ENCODE results near the gene TIGD3.

TIGD3 gene

GRCh38 chr11:65376138-65376713 is 21.7 kb downstream of the TIGD3 start:
- Mint-ChIP-seq H3K27ac (no peak overlapping the region), H3K9me3 (no peaks in the 10 kb centered on the region), H3K36me3 (no peaks in the 10 kb centered on the region), H3K4me1 (peaks cover 5% of the 10 kb centered on the region), H3K4me3 (no peak overlapping the region)
- no peak for DNase-seq (ENCODE audit: low spot score in 2 of 2)
- ATAC-seq: no peak

GRCh38 chr11:65377036-65377435 is 22.5 kb downstream of the TIGD3 start:
- ATAC-seq: no peak
- Mint-ChIP-seq H3K9me3 (no peaks in the 10 kb centered on the region), H3K4me3 (no peak overlapping the region), H3K27ac (peak overlapping the region; percentile 77), H3K4me1 (peaks cover 12% of the 10 kb centered on the region), H3K36me3 (peaks cover 2% of the 10 kb centered on the region)
- no peak for DNase-seq (ENCODE audit: low spot score in 2 of 2)

- H3K36me3 Mint-ChIP-seq: peaks cover 10% of the 10 kb centered on the region
- no peak overlapping the region for H3K4me3 Mint-ChIP-seq
- no peak for ATAC-seq
- peak overlapping the region; percentile 77 for H3K27ac Mint-ChIP-seq
- no peak for DNase-seq (ENCODE audit: low spot score in 2 of 2)
- peaks cover 20% of the 10 kb centered on the region for H3K4me1 Mint-ChIP-seq
- H3K9me3 Mint-ChIP-seq: no peaks in the 10 kb centered on the region
Measured at GRCh38 chr11:65377777-65378176, 23.2 kb downstream of the TIGD3 start.

- Mint-ChIP-seq H3K9me3 (no peaks in the 10 kb centered on the region), H3K4me3 (no peak overlapping the region), H3K36me3 (peaks cover 15% of the 10 kb centered on the region), H3K4me1 (peaks cover 26% of the 10 kb centered on the region), H3K27ac (peak overlapping the region; percentile 77)
- ATAC-seq (no peak), DNase-seq (ENCODE audit: low spot score in 2 of 2) (no peak)
Measured at GRCh38 chr11:65378208-65378927, 23.8 kb downstream of the TIGD3 start.

- no peak overlapping the region for H3K4me3 Mint-ChIP-seq
- peaks cover 33% of the 10 kb centered on the region for H3K4me1 Mint-ChIP-seq
- H3K27ac Mint-ChIP-seq: peak overlapping the region; percentile 58
Measured at GRCh38 chr11:65378928-65379638, 24.5 kb downstream of the TIGD3 start.

GRCh38 chr11:65379698-65380459 is 25.3 kb downstream of the TIGD3 start:
- H3K9me3 Mint-ChIP-seq: no peaks in the 10 kb centered on the region
- peaks cover 17% of the 10 kb centered on the region for H3K36me3 Mint-ChIP-seq
- peak overlapping the region; percentile 95 for H3K27ac Mint-ChIP-seq
- ATAC-seq (no peak), DNase-seq (ENCODE audit: low spot score in 2 of 2) (no peak)
- H3K4me3 Mint-ChIP-seq: peak overlapping the region; percentile 92
- peaks cover 41% of the 10 kb centered on the region for H3K4me1 Mint-ChIP-seq

More at GRCh38 chr11:65378928-65379638, 24.5 kb downstream of the TIGD3 start:
- DNase-seq (ENCODE audit: low spot score in 2 of 2): no peak
- H3K36me3 Mint-ChIP-seq: peaks cover 16% of the 10 kb centered on the region
- no peaks in the 10 kb centered on the region for H3K9me3 Mint-ChIP-seq
- ATAC-seq: no peak

GRCh38 chr11:65380460-65381119 is 26.0 kb downstream of the TIGD3 start:
- Mint-ChIP-seq H3K27ac (peak overlapping the region; percentile 95), H3K4me1 (peaks cover 48% of the 10 kb centered on the region), H3K36me3 (peaks cover 24% of the 10 kb centered on the region), H3K4me3 (peak overlapping the region; percentile 92), H3K9me3 (no peaks in the 10 kb centered on the region)
- DNase-seq (ENCODE audit: low spot score in 2 of 2) (no peak), ATAC-seq (no peak)

- Mint-ChIP-seq H3K36me3 (peaks cover 25% of the 10 kb centered on the region), H3K4me1 (peaks cover 49% of the 10 kb centered on the region)
- DNase-seq (ENCODE audit: low spot score in 2 of 2): no peak
Measured at GRCh38 chr11:65381716-65382032, 27.1 kb downstream of the TIGD3 start.

GRCh38 chr11:65382033-65382803 is 27.7 kb downstream of the TIGD3 start, which contains the start of gene SLC25A45:
Gene SLC25A45 (minus strand): TSS chr11:65382646. CDS start chr11:65381951, 695 bp downstream.
- peak; percentile 83 to 96 for DNase-seq (ENCODE audit: low spot score in 2 of 2)
- Mint-ChIP-seq H3K36me3 (peaks cover 26% of the 10 kb centered on the region), H3K4me1 (peaks cover 53% of the 10 kb centered on the region), H3K4me3 (peak within 1 kb of the TSS; percentile 92), H3K27ac (peak within 1 kb of the TSS; percentile 95), H3K9me3 (no peaks in the 10 kb centered on the region)
- peak; percentile 91 for ATAC-seq

More at GRCh38 chr11:65381716-65382032, 27.1 kb downstream of the TIGD3 start:
- no peaks in the 10 kb centered on the region for H3K9me3 Mint-ChIP-seq
- H3K4me3 Mint-ChIP-seq: peak overlapping the region; percentile 92
- H3K27ac Mint-ChIP-seq: peak overlapping the region; percentile 95
- ATAC-seq: no peak

- ATAC-seq (no peak), DNase-seq (ENCODE audit: low spot score in 2 of 2) (no peak)
- Mint-ChIP-seq H3K4me3 (peak overlapping the region; percentile 92), H3K9me3 (no peaks in the 10 kb centered on the region), H3K27ac (peak overlapping the region; percentile 95), H3K4me1 (peaks cover 58% of the 10 kb centered on the region), H3K36me3 (peaks cover 33% of the 10 kb centered on the region)
Measured at GRCh38 chr11:65382804-65383368, 28.3 kb downstream of the TIGD3 start.

GRCh38 chr11:65383778-65384177 is 29.2 kb downstream of the TIGD3 start:
- DNase-seq (ENCODE audit: low spot score in 2 of 2) (no peak), ATAC-seq (no peak)
- H3K36me3 Mint-ChIP-seq: peaks cover 42% of the 10 kb centered on the region
- peak overlapping the region; percentile 95 for H3K27ac Mint-ChIP-seq
- H3K4me3 Mint-ChIP-seq: peak overlapping the region; percentile 92
- H3K9me3 Mint-ChIP-seq: no peaks in the 10 kb centered on the region
- peaks cover 67% of the 10 kb centered on the region for H3K4me1 Mint-ChIP-seq

GRCh38 chr11:65384301-65384889 is 29.8 kb downstream of the TIGD3 start:
- peak overlapping the region; percentile 92 for H3K4me3 Mint-ChIP-seq
- no peak for DNase-seq (ENCODE audit: low spot score in 2 of 2)
- H3K9me3 Mint-ChIP-seq: no peaks in the 10 kb centered on the region
- peak overlapping the region; percentile 95 for H3K27ac Mint-ChIP-seq
- H3K36me3 Mint-ChIP-seq: peaks cover 48% of the 10 kb centered on the region
- ATAC-seq: no peak
- H3K4me1 Mint-ChIP-seq: peaks cover 73% of the 10 kb centered on the region

GRCh38 chr11:65386307-65387140 is 32.0 kb downstream of the TIGD3 start, which contains the start of gene FRMD8:
Gene FRMD8 (plus strand): TSS chr11:65386637. CDS start chr11:65387037, 400 bp downstream.
- Mint-ChIP-seq H3K4me3 (peak within 1 kb of the TSS; percentile 92), H3K9me3 (no peaks in the 10 kb centered on the region), H3K27ac (peak within 1 kb of the TSS; percentile 95), H3K4me1 (peaks cover 85% of the 10 kb centered on the region), H3K36me3 (peaks cover 63% of the 10 kb centered on the region)
- ATAC-seq (peak; percentile 58), DNase-seq (ENCODE audit: low spot score in 2 of 2) (peak; percentile 84 to 93)
